ENCODE measurements around the gene RERG. TPM values are rescaled to one million over a fixed set of nuclear protein-coding genes. Genes with fewer than 3 reads are reported as not detected.
"Not testable (repeated sequence)": the region's sequence is repeated elsewhere in the genome, so short reads cannot be mapped to it uniquely, and the experiment has no call there.

RERG gene
- total RNA-seq, 2 donors from 2014 or later, result not detected

- peaks cover 17 to 50% of the 10 kb centered on the region in 2 donors for H3K27me3 Mint-ChIP-seq
- no peaks in the 10 kb centered on the region for H3K4me1 Mint-ChIP-seq (ENCODE audit: low read depth in 2 of 2)
- ATAC-seq, result no peak
- no peaks in the 10 kb centered on the region for H3K9me3 Mint-ChIP-seq
- no peak for DNase-seq (ENCODE audit: low spot score)
- H3K4me3 Mint-ChIP-seq, result no peak overlapping the region
- no peaks in the 10 kb centered on the region for H3K36me3 Mint-ChIP-seq
- H3K27ac Mint-ChIP-seq, result no peak overlapping the region
These were observed 10.3 kb upstream of the RERG start for GRCh38 chr12:15231493-15231892.

DNA sequence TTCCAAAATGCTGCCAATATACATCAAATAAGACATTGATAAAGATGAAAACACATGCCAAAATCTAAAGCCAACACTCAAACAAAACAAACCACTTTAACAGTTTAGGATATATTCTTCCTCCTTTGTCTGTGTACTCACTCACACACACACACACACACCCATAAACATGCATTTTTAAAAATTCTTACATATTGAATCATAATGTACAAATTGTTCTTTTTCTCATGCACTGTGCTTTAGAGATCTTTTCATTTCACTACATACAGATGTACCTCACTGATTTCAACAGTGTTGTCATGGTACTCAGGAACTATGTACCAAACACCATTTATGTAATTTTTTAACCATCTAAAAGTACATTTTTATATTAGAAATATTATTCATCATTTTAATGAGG, 9.5 kb upstream of the RERG start:
- no peaks in the 10 kb centered on the region for H3K4me1 Mint-ChIP-seq (ENCODE audit: low read depth in 2 of 2)
- peaks cover 15 to 44% of the 10 kb centered on the region in 2 donors for H3K27me3 Mint-ChIP-seq
- no peak overlapping the region for H3K4me3 Mint-ChIP-seq
- ATAC-seq, result no peak
- H3K36me3 Mint-ChIP-seq, result no peaks in the 10 kb centered on the region
- H3K9me3 Mint-ChIP-seq, result no peaks in the 10 kb centered on the region
- DNase-seq (ENCODE audit: low spot score), result no peak
- no peak overlapping the region for H3K27ac Mint-ChIP-seq

DNA sequence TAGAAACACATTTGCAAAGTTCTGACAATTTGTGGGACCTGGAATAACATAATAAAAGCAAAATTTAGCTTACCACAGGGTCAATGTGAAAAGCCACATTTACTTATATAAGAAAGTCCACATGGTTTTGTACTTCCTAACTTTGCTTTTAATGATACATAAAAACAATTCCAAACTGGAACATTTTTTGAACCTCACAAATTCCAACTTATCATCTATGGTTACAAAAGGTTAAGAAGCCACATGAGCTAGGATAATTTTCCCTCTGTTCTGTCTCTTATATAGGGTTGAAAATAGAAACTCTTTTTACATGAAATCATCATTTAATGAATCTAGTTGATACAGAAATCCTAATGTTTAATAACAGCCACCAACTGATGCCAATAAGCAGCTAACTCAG, 8.9 kb upstream of the RERG start:
- Mint-ChIP-seq H3K27ac (no peak overlapping the region), H3K27me3 (peaks cover 15 to 48% of the 10 kb centered on the region in 2 donors), H3K36me3 (no peaks in the 10 kb centered on the region), H3K4me1 (ENCODE audit: low read depth in 2 of 2) (no peaks in the 10 kb centered on the region), H3K9me3 (no peaks in the 10 kb centered on the region), H3K4me3 (no peak overlapping the region)
- no peak for ATAC-seq
- DNase-seq (ENCODE audit: low spot score), result no peak

DNA sequence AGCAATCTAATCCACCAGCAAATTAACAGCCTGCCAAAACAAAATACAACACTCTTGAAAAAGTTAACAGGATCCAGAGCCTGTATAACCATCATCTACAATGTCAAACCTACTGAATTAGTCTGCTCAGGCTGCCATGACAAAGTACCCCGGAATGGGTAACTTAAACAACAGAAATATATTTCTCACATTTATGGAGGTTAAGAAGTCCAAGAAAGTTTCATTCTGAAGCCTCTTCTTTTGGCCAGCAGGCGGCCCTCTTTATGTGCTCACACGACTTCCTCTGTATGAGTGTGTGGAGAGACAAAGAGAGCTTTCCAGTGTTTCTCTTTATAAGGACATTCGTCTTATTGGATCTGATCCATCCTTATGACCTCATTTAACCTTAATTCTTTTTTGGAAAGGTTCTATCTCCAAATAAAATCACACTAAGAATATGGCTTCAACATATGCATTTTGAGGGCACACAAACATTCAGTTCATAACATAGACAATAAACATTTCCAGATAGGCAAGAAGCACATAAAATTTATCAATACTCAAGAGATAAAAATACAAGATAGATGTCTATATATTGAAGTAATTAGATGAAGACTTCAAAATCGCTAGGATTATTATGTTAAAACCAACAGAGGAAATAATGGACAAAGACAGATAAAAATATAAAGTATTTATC, 5.9 kb upstream of the RERG start:
- no peaks in the 10 kb centered on the region for H3K4me1 Mint-ChIP-seq (ENCODE audit: low read depth in 2 of 2)
- no peaks in the 10 kb centered on the region for H3K9me3 Mint-ChIP-seq
- peaks cover 18 to 62% of the 10 kb centered on the region in 2 donors for H3K27me3 Mint-ChIP-seq
- DNase-seq (ENCODE audit: low spot score), result no peak
- no peak overlapping the region for H3K27ac Mint-ChIP-seq
- no peak overlapping the region for H3K4me3 Mint-ChIP-seq
- ATAC-seq, result no peak
- no peaks in the 10 kb centered on the region for H3K36me3 Mint-ChIP-seq

DNA sequence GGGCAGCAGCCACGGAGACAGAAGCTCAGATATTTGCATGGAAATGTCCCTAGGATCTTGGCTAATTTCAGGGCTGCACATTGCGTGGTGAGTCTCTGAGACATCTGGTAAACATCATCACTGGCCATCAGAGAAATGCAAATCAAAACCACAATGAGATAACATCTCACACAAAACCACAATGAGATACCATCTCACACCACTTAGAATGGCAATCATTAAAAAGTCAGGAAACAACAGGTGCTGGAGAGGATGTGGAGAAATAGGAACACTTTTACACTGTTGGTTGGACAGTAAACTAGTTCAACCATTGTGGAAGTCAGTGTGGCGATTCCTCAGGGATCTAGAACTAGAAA, 4.6 kb upstream of the RERG start:
- H3K9me3 Mint-ChIP-seq; H3K4me3 Mint-ChIP-seq; H3K4me1 Mint-ChIP-seq (ENCODE audit: low read depth in 2 of 2); H3K36me3 Mint-ChIP-seq; DNase-seq (ENCODE audit: low spot score); ATAC-seq; H3K27ac Mint-ChIP-seq: not testable (repeated sequence)
- H3K27me3 Mint-ChIP-seq, result peaks cover 17 to 58% of the 10 kb centered on the region in 2 donors

DNA sequence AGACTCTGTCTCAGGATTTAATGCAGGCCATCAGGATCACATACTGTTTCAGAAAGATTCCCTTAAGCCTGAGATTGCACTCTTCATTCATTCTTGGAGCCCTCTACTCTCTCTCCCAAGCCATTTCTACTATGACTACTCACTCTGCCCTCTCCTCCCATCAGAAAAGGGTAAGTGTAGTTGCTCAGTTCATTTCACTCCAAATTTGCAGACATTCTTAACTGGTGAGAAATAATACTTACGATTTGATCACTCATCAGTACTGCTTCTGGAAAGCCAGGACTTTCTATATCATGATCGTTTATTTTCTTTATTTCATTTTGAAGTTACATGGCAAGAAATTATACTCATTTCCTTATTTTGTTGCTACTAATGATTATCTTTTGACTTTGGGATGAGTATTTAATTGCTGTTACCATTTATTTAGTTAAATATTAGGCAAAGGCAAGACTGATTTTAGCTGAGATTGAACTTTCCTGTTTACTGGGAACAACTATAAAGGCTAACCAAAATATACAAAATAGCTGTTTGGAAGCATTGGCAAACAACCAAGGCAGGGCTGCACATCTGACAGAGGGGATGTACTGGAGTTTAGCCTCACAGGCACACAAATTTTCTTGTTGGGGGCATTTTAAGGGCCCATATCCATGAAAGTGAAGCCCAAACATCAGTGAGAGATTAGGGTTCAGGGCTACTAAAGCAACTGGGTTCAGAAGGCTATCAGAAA, 4.1 kb upstream of the RERG start:
- H3K4me3 Mint-ChIP-seq, result no peak overlapping the region
- ATAC-seq (no peak), DNase-seq (ENCODE audit: low spot score) (no peak)
- H3K9me3 Mint-ChIP-seq, result no peaks in the 10 kb centered on the region
- no peak overlapping the region for H3K27ac Mint-ChIP-seq
- H3K4me1 Mint-ChIP-seq (ENCODE audit: low read depth in 2 of 2), result no peaks in the 10 kb centered on the region
- no peaks in the 10 kb centered on the region for H3K36me3 Mint-ChIP-seq
- peaks cover 20 to 59% of the 10 kb centered on the region in 2 donors for H3K27me3 Mint-ChIP-seq

- Mint-ChIP-seq H3K36me3 (no peaks in the 10 kb centered on the region), H3K27me3 (peaks cover 17 to 56% of the 10 kb centered on the region in 2 donors), H3K4me3 (no peak overlapping the region), H3K27ac (no peak overlapping the region), H3K4me1 (ENCODE audit: low read depth in 2 of 2) (no peaks in the 10 kb centered on the region), H3K9me3 (no peaks in the 10 kb centered on the region)
- ATAC-seq (no peak), DNase-seq (ENCODE audit: low spot score) (no peak)
These were observed 1.0 kb upstream of the RERG start for GRCh38 chr12:15222219-15222618.

DNA sequence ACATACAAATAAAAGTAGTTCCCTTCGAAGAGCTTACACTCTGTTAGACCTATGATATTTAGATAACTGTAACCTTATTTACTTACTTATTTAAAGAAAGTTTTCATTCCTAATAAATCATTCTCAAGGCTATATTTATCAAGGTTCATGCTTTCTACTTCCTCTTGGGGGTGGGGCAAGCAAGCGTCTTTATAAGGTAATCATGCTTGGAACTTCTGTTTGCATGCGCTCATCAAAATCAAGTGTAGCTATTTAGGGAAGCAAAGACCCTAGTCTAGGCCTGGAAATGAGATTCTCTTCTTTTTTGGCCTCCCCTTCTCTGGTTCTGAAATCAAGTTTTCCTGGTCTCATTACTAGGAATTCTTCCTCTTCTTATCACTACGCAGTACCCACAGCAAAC, 766 bp downstream of the RERG start:
- DNase-seq (ENCODE audit: low spot score), result no peak
- H3K27me3 Mint-ChIP-seq, result peaks cover 20 to 57% of the 10 kb centered on the region in 2 donors
- no peak overlapping the region for H3K4me3 Mint-ChIP-seq
- H3K4me1 Mint-ChIP-seq (ENCODE audit: low read depth in 2 of 2), result no peaks in the 10 kb centered on the region
- H3K27ac Mint-ChIP-seq, result no peak overlapping the region
- H3K9me3 Mint-ChIP-seq, result no peaks in the 10 kb centered on the region
- H3K36me3 Mint-ChIP-seq, result no peaks in the 10 kb centered on the region
- ATAC-seq, result no peak

DNA sequence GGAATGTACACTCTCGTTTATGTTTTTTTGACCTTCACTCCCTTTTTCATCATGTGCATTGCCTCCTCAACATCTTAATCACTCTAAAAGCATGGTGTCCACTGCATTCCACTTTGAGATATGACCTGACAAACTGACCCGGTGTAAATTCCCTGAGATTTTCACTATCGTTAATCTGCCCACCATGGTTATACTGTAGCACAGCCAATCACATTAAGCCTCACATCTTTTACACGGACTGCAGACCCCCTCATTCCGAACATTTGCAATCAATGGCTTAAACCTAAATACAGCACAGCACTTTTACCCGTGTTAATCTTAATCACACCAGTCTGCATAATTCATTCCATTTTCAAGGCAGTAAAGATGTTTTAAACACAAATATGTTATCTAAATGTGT, 2.4 kb downstream of the RERG start:
- no peaks in the 10 kb centered on the region for H3K4me1 Mint-ChIP-seq (ENCODE audit: low read depth in 2 of 2)
- no peak overlapping the region for H3K4me3 Mint-ChIP-seq
- ATAC-seq (no peak), DNase-seq (ENCODE audit: low spot score) (no peak)
- H3K36me3 Mint-ChIP-seq, result no peaks in the 10 kb centered on the region
- no peaks in the 10 kb centered on the region for H3K9me3 Mint-ChIP-seq
- no peak overlapping the region for H3K27ac Mint-ChIP-seq
- H3K27me3 Mint-ChIP-seq, result peaks cover 21 to 57% of the 10 kb centered on the region in 2 donors

- no peaks in the 10 kb centered on the region for H3K36me3 Mint-ChIP-seq
- no peak overlapping the region for H3K27ac Mint-ChIP-seq
- no peaks in the 10 kb centered on the region for H3K4me1 Mint-ChIP-seq (ENCODE audit: low read depth in 2 of 2)
- DNase-seq (ENCODE audit: low spot score), result no peak
- no peak overlapping the region for H3K4me3 Mint-ChIP-seq
- no peaks in the 10 kb centered on the region for H3K9me3 Mint-ChIP-seq
- no peak for ATAC-seq
- H3K27me3 Mint-ChIP-seq, result peaks cover 18 to 43% of the 10 kb centered on the region in 2 donors
These were observed 5.0 kb downstream of the RERG start for GRCh38 chr12:15216036-15216889.

GRCh38 chr12:15214851-15215601, 6.2 kb downstream of the RERG start:
- ATAC-seq, result no peak
- Mint-ChIP-seq H3K4me1 (ENCODE audit: low read depth in 2 of 2) (no peaks in the 10 kb centered on the region), H3K36me3 (no peaks in the 10 kb centered on the region), H3K9me3 (no peaks in the 10 kb centered on the region), H3K27me3 (peaks cover 19 to 36% of the 10 kb centered on the region in 2 donors), H3K27ac (no peak overlapping the region), H3K4me3 (no peak overlapping the region)
- no peak for DNase-seq (ENCODE audit: low spot score)

GRCh38 chr12:15212930-15213329, 8.3 kb downstream of the RERG start:
- Mint-ChIP-seq H3K27me3 (peaks cover 13 to 27% of the 10 kb centered on the region in 2 donors), H3K9me3 (no peaks in the 10 kb centered on the region)
- no peak for ATAC-seq

DNA sequence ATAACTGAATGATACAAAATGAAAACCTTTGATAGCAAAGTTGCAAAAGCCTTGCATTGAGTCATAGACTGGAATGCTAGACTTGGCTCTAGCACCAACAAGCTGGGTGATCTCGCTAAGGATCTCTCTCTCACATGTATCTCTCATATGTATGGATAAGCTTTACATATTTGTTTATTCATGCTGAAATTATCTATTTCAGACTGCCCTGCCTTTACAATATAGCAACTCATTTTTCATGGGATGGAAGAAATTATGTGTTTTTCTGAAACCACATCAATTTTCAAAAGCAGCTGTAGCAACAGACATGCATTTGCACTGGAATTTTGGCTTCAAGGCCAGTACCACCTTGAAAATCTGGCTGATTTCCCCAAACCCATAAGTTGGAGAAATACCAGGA, 11.4 kb downstream of the RERG start:
- Mint-ChIP-seq H3K9me3 (no peaks in the 10 kb centered on the region), H3K4me3 (no peak overlapping the region)

More at GRCh38 chr12:15212930-15213329, 8.3 kb downstream of the RERG start:
- Mint-ChIP-seq H3K27ac (no peak overlapping the region), H3K4me1 (ENCODE audit: low read depth in 2 of 2) (no peaks in the 10 kb centered on the region), H3K4me3 (no peak overlapping the region), H3K36me3 (no peaks in the 10 kb centered on the region)
- DNase-seq (ENCODE audit: low spot score), result no peak

More for the DNA sequence above, 11.4 kb downstream of the RERG start:
- DNase-seq (ENCODE audit: low spot score), result no peak
- no peak for ATAC-seq
- Mint-ChIP-seq H3K36me3 (no peaks in the 10 kb centered on the region), H3K27ac (no peak overlapping the region), H3K4me1 (ENCODE audit: low read depth in 2 of 2) (no peaks in the 10 kb centered on the region), H3K27me3 (peaks cover 14 to 23% of the 10 kb centered on the region in 2 donors)

All from natural killer cell treated with Interleukin-12 subunit alpha and Interleukin-12 subunit beta and Interleukin-15 and Interleukin-18, amount 100 ng/mL, for 72 hours (primary cell).